OCI-LY7 (cell line): ENCODE data around the gene KIAA1671. TPM values are rescaled to one million over a fixed set of nuclear protein-coding genes. Genes with fewer than 3 reads are reported as not detected.

ENCODE experiments used
- BruUV-seq: library from RNA; stranded (reverse); fragments of 400-500 nt; replicated peaks from 2 replicates; lab custom pipeline; 2021; lab: Mats Ljungman, UMichigan
- CTCF ChIA-PET: fragments of 300-600 bp; sonication (Branson Sonifier 250); formaldehyde crosslinking; loops from one replicate; lab custom pipeline; 2022; ENCODE audit warnings: antibody characterized with exemption; ENCODE audit not compliant: unreplicated experiment; lab: Charles Lee
- POLR2A ChIA-PET: fragments of 300-600 bp; sonication (Branson Sonifier 250); formaldehyde crosslinking; loops from one replicate; lab custom pipeline; 2022; ENCODE audit warnings: antibody characterized with exemption; lab: Charles Lee
- DNase-seq: peaks from one replicate; pipeline ENCODE4 v3.0.0-alpha.2; 2015; ENCODE audit warnings: low spot score
- H2AFZ ChIP-seq: fragments of 200-600 bp; sonication (generic), shearing (Covaris generic); 2 replicates; pipeline ENCODE4 v1.6.1; 2014; ENCODE audit warnings: mild to moderate bottlenecking, antibody characterized with exemption, low read length, moderate library complexity
- H3K27ac ChIP-seq: fragments of 200-600 bp; sonication (generic); 2 replicates; pipeline ENCODE4 v1.5.1; 2014; ENCODE audit warnings: mixed run types, low read depth, mild to moderate bottlenecking, moderate library complexity, low read length, inconsistent platforms; ENCODE audit not compliant: poor library complexity, severe bottlenecking
- H3K36me3 ChIP-seq: fragments of 200-600 bp; sonication (generic); 2 replicates; pipeline ENCODE4 v1.6.1; 2014; ENCODE audit warnings: mild to moderate bottlenecking, antibody characterized with exemption, low read length, moderate library complexity, mixed read lengths; ENCODE audit not compliant: insufficient read depth
- H3K4me1 ChIP-seq: fragments of 200-600 bp; sonication (generic); 2 replicates; pipeline ENCODE4 v1.5.1; 2014; ENCODE audit warnings: mild to moderate bottlenecking, low read length; ENCODE audit not compliant: insufficient read depth, poor library complexity, severe bottlenecking
- H3K4me2 ChIP-seq: fragments of 200-600 bp; sonication (generic); 2 replicates; pipeline ENCODE4 v1.6.1; 2014; ENCODE audit warnings: mild to moderate bottlenecking, low read length
- H3K4me3 ChIP-seq: fragments of 200-600 bp; sonication (generic); 2 replicates; pipeline ENCODE4 v1.5.1; 2014; ENCODE audit warnings: mild to moderate bottlenecking, low read depth, low read length; ENCODE audit not compliant: poor library complexity, severe bottlenecking
- H3K79me2 ChIP-seq: fragments of 200-600 bp; sonication (generic); 2 replicates; pipeline ENCODE4 v1.6.1; 2016; ENCODE audit warnings: low read depth, mild to moderate bottlenecking, low read length, moderate library complexity, mixed read lengths; ENCODE audit not compliant: insufficient read depth
- H3K9me2 ChIP-seq: fragments of 200-600 bp; sonication (generic); 2 replicates; pipeline ENCODE4 v1.6.1; 2016; ENCODE audit warnings: mild to moderate bottlenecking, low read length, mixed read lengths; ENCODE audit not compliant: insufficient read depth
- H3K9me3 ChIP-seq: fragments of 200-600 bp; sonication (generic); 2 replicates; pipeline ENCODE4 v1.6.1; 2014; ENCODE audit warnings: mild to moderate bottlenecking, mixed run types, low read length, mixed read lengths
- H4K20me1 ChIP-seq: fragments of 200-600 bp; sonication (generic); 2 replicates; pipeline ENCODE4 v1.6.1; 2014; ENCODE audit warnings: mild to moderate bottlenecking, antibody characterized with exemption, low read length, moderate library complexity, mixed read lengths; ENCODE audit not compliant: insufficient read depth
- EZH2phosphoT487 ChIP-seq: fragments of 200-600 bp; sonication (generic); IDR thresholded peaks from 2 replicates; pipeline ENCODE4 v1.6.1; 2018; ENCODE audit warnings: low read depth, borderline replicate concordance, mild to moderate bottlenecking, mixed run types, antibody characterized with exemption, low read length, moderate library complexity, mixed read lengths
- intact Hi-C: fragments of 100-400 bp; cut with micrococcal nuclease; formaldehyde crosslinking; loops from one replicate; pipeline ENCODE4 v1.10.0; 2022; ENCODE audit not compliant: unreplicated experiment
- total RNA-seq, 2 experiments: library from RNA; depleted of rRNA in 1 of 2; stranded (reverse); fragments of >200 nt in 1 of 2; shearing (Covaris generic) in 1 of 2; gene quantifications; 2 replicates each; pipeline ENCODE4 v1.2.3, GENCODE V29; 2014 to 2022
- TF ChIP-seq, protein P1 (sequence below): fragments of 200-600 bp; sonication (generic); conservative IDR thresholded peaks from 2 replicates; pipeline ENCODE4 v1.5.1; 2014; ENCODE audit warnings: mild to moderate bottlenecking, antibody characterized with exemption, low read length, moderate library complexity, mixed read lengths

The KIAA1671 gene
- total RNA-seq, 2 experiments from 2014 or later, result not detected

DNA sequence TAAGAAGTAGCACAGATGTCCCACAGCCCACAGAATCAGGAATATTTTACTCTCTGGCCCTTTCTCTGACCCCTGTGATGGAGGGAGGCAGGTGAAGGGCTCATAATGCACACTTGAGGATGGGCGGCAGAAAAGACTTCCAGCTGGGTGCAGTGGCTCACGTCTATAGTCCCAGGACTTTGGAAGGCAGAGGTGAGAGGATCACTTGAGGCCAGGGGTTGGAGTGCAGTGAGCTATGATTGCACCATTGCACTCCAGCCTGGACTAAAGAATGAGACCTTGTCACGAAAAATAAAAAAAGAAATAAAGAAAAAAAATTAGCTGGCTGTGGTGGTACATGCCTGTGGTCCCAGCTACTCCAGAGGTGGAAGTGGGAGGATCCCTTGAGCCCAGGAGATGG is 233.6 kb downstream of the KIAA1671 start:
- no peaks in the 10 kb centered on the region for H4K20me1 ChIP-seq
- TF ChIP-seq EZH2phosphoT487, result no peak
- TF ChIP-seq, protein P1, sequence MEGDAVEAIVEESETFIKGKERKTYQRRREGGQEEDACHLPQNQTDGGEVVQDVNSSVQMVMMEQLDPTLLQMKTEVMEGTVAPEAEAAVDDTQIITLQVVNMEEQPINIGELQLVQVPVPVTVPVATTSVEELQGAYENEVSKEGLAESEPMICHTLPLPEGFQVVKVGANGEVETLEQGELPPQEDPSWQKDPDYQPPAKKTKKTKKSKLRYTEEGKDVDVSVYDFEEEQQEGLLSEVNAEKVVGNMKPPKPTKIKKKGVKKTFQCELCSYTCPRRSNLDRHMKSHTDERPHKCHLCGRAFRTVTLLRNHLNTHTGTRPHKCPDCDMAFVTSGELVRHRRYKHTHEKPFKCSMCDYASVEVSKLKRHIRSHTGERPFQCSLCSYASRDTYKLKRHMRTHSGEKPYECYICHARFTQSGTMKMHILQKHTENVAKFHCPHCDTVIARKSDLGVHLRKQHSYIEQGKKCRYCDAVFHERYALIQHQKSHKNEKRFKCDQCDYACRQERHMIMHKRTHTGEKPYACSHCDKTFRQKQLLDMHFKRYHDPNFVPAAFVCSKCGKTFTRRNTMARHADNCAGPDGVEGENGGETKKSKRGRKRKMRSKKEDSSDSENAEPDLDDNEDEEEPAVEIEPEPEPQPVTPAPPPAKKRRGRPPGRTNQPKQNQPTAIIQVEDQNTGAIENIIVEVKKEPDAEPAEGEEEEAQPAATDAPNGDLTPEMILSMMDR, result no peak
- H3K36me3 ChIP-seq, result no peaks in the 10 kb centered on the region
- no peak overlapping the region for H2AFZ ChIP-seq
- no peaks in the 10 kb centered on the region for H3K4me1 ChIP-seq
- CTCF ChIA-PET, result no interaction called here
- H3K9me3 ChIP-seq, result no peaks in the 10 kb centered on the region
- H3K4me2 ChIP-seq, result no peak overlapping the region
- POLR2A ChIA-PET, result no interaction called here
- H3K9me2 ChIP-seq, result no peaks in the 10 kb centered on the region
- H3K79me2 ChIP-seq, result no peaks in the 10 kb centered on the region
- intact Hi-C loops, result no loop called here
- no peak overlapping the region for H3K27ac ChIP-seq
- BruUV-seq, result no TSS peak
- no peak for DNase-seq
- no peak overlapping the region for H3K4me3 ChIP-seq

GRCh38 chr22:25187469-25187868 is 235.0 kb downstream of the KIAA1671 start:
- ChIA-PET CTCF (no interaction called here), POLR2A (no interaction called here)
- Histone ChIP-seq H3K79me2 (no peaks in the 10 kb centered on the region), H3K4me1 (no peaks in the 10 kb centered on the region), H3K9me3 (no peaks in the 10 kb centered on the region), H2AFZ (no peak overlapping the region), H3K27ac (no peak overlapping the region), H3K9me2 (no peaks in the 10 kb centered on the region), H3K4me3 (no peak overlapping the region), H3K4me2 (no peak overlapping the region), H4K20me1 (no peaks in the 10 kb centered on the region), H3K36me3 (no peaks in the 10 kb centered on the region)
- intact Hi-C loops, result no loop called here
- no TSS peak for BruUV-seq
- DNase-seq, result no peak
- TF ChIP-seq EZH2phosphoT487, result no peak
- TF ChIP-seq, protein P1, result no peak

- Histone ChIP-seq H3K36me3 (no peaks in the 10 kb centered on the region), H3K9me2 (no peaks in the 10 kb centered on the region), H4K20me1 (no peaks in the 10 kb centered on the region), H3K4me3 (no peak overlapping the region), H3K4me2 (no peak overlapping the region), H3K27ac (no peak overlapping the region), H3K79me2 (no peaks in the 10 kb centered on the region), H2AFZ (no peak overlapping the region), H3K4me1 (no peaks in the 10 kb centered on the region), H3K9me3 (no peaks in the 10 kb centered on the region)
- intact Hi-C loops, result no loop called here
- no TSS peak for BruUV-seq
- no peak for DNase-seq
- CTCF ChIA-PET, result no interaction called here
- TF ChIP-seq, protein P1, result no peak
- TF ChIP-seq EZH2phosphoT487, result no peak
- POLR2A ChIA-PET, result no interaction called here
Measured at GRCh38 chr22:25192406-25192805, 239.9 kb downstream of the KIAA1671 start.
